CD4-positive, alpha-beta T cell (primary cell): ENCODE data around the gene SLC25A6. TPM values are rescaled to one million over a fixed set of nuclear protein-coding genes. Genes with fewer than 3 reads are reported as not detected.

Source experiments
- ATAC-seq: fragments of 200-7000 bp; cut with Tn5 transposase; one replicate; pipeline ENCODE4 v1.10.0; 2022; ENCODE audit warnings: mild to moderate bottlenecking; ENCODE audit not compliant: poor library complexity
- CTCF ChIA-PET: fragments of 350-600 bp; sonication (Branson Sonifier 250); formaldehyde crosslinking; loops from one replicate; lab custom pipeline; 2021; ENCODE audit warnings: antibody characterized with exemption, inconsistent platforms; lab: Charles Lee
- POLR2A ChIA-PET: fragments of 350-600 bp; sonication (Branson Sonifier 250); formaldehyde crosslinking; loops from one replicate; lab custom pipeline; 2021; ENCODE audit warnings: antibody characterized with exemption, inconsistent platforms; lab: Charles Lee
- DNase-seq, 14 experiments: peaks; one replicate each; pipeline ENCODE4 v3.0.0-alpha.2; 2013 to 2020; ENCODE audit warnings: mixed read lengths in 2 of 14
- H3K27ac ChIP-seq, 2 donors: one replicate each; pipeline versions ENCODE4 v1.5.1 to v1.7.0; 2013; ENCODE audit warnings: low read length in 2 of 2, low read depth in 1 of 2, mild to moderate bottlenecking in 1 of 2
- H3K27me3 ChIP-seq, 2 experiments: 1 replicate in 1 of 2; 2 replicates in 1 of 2; pipeline versions ENCODE4 v1.6.1 to v1.7.0; 2013; ENCODE audit warnings: low read length in 2 of 2, control low read depth in 1 of 2, mild to moderate bottlenecking in 1 of 2, moderate library complexity in 1 of 2; ENCODE audit not compliant: insufficient read depth in 2 of 2, control insufficient read depth in 1 of 2
- H3K36me3 ChIP-seq: one replicate; pipeline ENCODE4 v1.6.1; 2013; ENCODE audit warnings: low read length, control low read depth; ENCODE audit not compliant: insufficient read depth
- H3K4me1 ChIP-seq: one replicate; pipeline ENCODE4 v1.6.1; 2013; ENCODE audit warnings: low read length, control low read depth; ENCODE audit not compliant: insufficient read depth
- H3K4me3 ChIP-seq: one replicate; pipeline ENCODE4 v1.5.1; 2013; ENCODE audit warnings: mild to moderate bottlenecking, low read length, moderate library complexity
- H3K9me3 ChIP-seq, 2 experiments: 1 replicate in 1 of 2; 2 replicates in 1 of 2; pipeline versions ENCODE4 v1.6.1 to v1.7.0; 2013; ENCODE audit warnings: low read length in 2 of 2, mild to moderate bottlenecking in 2 of 2, control low read depth in 1 of 2, moderate library complexity in 1 of 2; ENCODE audit not compliant: control insufficient read depth in 1 of 2, insufficient read depth in 1 of 2
- H3K27ac Mint-ChIP-seq: one replicate; pipeline ENCODE4 v1.8.0; 2020; ENCODE audit warnings: mixed read lengths
- H3K27me3 Mint-ChIP-seq: one replicate; pipeline ENCODE4 v1.8.0; 2021; ENCODE audit warnings: mixed read lengths
- H3K36me3 Mint-ChIP-seq: one replicate; pipeline ENCODE4 v1.8.0; 2021; ENCODE audit warnings: low read depth, mixed read lengths
- H3K4me1 Mint-ChIP-seq: one replicate; pipeline ENCODE4 v1.8.0; 2021; ENCODE audit warnings: low read depth, mixed read lengths
- H3K4me3 Mint-ChIP-seq: one replicate; pipeline ENCODE4 v1.8.0; 2020; ENCODE audit warnings: mild to moderate bottlenecking, mixed read lengths
- H3K9me3 Mint-ChIP-seq: one replicate; pipeline ENCODE4 v1.8.0; 2020; ENCODE audit warnings: mixed read lengths
- CTCF ChIP-seq: fragments of 200-600 bp; IDR thresholded peaks from one replicate; pipeline ENCODE4 v1.8.0; 2022; ENCODE audit warnings: antibody characterized with exemption, mild to moderate bottlenecking
- intact Hi-C, 2 experiments: fragments of 100-400 bp; cut with DNase I in 1 of 2; cut with micrococcal nuclease in 1 of 2; formaldehyde crosslinking; loops; one replicate each; pipeline versions ENCODE4 v1.15.1 to v1.9.0; 2023 to 2025; cut with DNase I, micrococcal nuclease
- total RNA-seq, 174 experiments: library from RNA in 2 of 174; stranded (reverse) in 2 of 174; gene quantifications; one replicate each; pipeline ENCODE4 v1.2.3 and lab custom pipeline; 2021 to 2026

The SLC25A6 gene
- total RNA-seq, 2 experiments from 2014 or later, result 338 to 340 TPM

- Mint-ChIP-seq H3K27ac (no peak overlapping the region), H3K4me1 (peaks cover 12% of the 10 kb centered on the region), H3K4me3 (no peak overlapping the region), H3K27me3 (no peaks in the 10 kb centered on the region), H3K36me3 (peaks cover 9% of the 10 kb centered on the region), H3K9me3 (no peaks in the 10 kb centered on the region)
- DNase-seq (peak in 2 of 14 experiments; percentile 12 to 20), ATAC-seq (no peak)
- Histone ChIP-seq H3K27me3 (no peaks in the 10 kb centered on the region), H3K36me3 (peaks cover 46% of the 10 kb centered on the region), H3K9me3 (no peaks in the 10 kb centered on the region), H3K27ac (no peak overlapping the region), H3K4me1 (peaks cover 2% of the 10 kb centered on the region), H3K4me3 (no peak overlapping the region)
- ChIA-PET CTCF (no interaction called here), POLR2A (no interaction called here)
- intact Hi-C loops, result no loop called here
- TF ChIP-seq CTCF, result no peak
Measured at GRCh38 chrX:1400049-1400448, 8.1 kb upstream of the SLC25A6 start.

DNA sequence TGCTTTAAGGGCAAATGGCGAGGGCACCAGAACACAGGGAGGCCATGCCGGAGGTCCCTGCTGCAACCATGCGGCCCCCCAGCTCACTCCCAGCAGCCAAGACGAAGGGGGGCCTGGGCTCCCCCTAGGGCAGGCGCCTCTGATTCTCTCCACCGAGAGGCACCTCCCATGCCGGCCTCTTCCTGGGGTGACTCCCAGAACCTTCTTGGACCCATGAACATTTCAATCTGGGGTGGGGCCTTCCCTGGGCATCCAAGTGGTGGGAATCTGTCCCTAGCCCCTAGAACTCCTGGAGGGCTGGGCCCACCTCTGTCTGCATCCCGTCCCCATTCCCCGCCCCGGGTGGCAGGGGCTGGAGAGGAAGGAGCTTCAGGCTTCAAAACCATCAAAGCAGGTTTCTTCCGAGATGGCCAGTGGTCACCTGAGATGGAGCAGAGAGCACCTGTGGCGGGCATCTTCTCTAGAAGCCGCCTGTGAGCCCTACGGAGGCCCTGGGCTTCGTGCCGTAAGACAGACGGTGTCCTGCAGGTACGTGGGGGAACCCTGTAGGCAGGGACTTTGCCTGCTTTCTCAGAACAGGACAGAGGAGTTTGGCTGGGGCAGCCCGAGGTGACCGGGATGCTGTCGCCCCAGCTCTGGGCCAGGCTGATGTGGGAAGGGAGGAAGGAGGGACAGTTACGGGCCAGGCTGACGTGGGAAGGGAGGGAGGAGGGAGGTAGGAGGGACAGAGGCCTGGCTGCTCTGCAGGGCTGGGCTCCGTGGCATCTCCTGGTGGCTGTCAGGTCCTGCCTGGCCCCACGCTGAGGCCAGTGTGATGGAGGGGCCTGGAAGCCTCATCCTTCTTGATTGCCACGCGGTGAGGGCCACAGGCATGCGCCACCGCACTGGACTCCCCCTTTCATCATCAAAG is 6.8 kb upstream of the SLC25A6 start:
- CTCF ChIA-PET, result no interaction called here
- Mint-ChIP-seq H3K4me3 (no peak overlapping the region), H3K27me3 (no peaks in the 10 kb centered on the region), H3K27ac (no peak overlapping the region), H3K9me3 (no peaks in the 10 kb centered on the region), H3K4me1 (peaks cover 14% of the 10 kb centered on the region), H3K36me3 (peaks cover 9% of the 10 kb centered on the region)
- Histone ChIP-seq H3K9me3 (no peaks in the 10 kb centered on the region), H3K4me3 (no peak overlapping the region), H3K36me3 (peaks cover 36% of the 10 kb centered on the region), H3K4me1 (peaks cover 8% of the 10 kb centered on the region), H3K27me3 (no peaks in the 10 kb centered on the region), H3K27ac (no peak overlapping the region)
- no peak for ATAC-seq
- TF ChIP-seq CTCF, result no peak
- intact Hi-C loops, result loop anchor here (10.0 kb wide), 2 partner anchors 1014 to 1296 kb away; partner anchors contain the start of genes CD99 (in 1 of the 2) and PPP2R3B (in 1 of the 2)
- DNase-seq, result peak in 2 of 14 experiments; percentile 21 to 31
- POLR2A ChIA-PET, result no interaction called here

DNA sequence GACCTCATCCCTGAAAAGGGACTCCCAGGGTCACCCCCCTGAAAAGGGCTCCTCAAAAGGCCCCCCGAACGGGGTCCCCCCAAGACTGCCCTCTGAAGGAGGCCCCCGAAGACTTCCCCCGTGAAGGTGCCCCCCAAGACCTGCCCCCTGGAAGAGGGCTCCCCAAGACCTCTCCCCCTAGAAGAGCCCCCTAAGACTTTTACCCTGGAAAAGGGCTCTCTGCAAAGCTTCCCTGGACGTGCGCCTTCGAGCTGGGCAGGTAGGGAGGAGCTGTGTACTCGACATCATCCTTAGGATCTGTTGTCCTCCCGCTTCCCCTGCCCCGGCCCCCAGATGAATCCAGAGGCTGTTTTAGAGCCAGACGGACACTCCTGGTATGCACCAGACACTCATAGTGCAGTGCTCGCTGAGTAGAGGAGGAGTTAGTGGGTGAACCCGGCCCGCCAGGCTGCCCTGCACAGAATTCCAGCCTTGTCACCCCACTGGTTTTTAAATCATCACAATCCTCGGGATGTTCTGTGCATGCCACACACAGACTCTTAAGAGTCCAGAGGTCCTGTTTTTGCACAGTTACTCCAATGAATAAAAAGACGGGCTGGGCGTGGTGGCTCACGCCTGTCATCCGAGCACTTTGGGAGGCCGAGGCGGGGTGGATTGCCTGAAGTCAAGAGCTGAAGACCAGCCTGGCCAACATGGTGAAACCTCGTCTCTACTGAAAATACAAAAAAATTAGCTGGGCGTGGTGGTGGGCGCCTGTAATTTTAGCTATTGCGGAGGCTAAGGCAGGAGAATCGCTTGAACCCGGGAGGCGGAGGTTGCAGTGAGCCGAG is 5.7 kb upstream of the SLC25A6 start:
- ChIA-PET CTCF (no interaction called here), POLR2A (no interaction called here)
- Mint-ChIP-seq H3K4me1 (peaks cover 16% of the 10 kb centered on the region), H3K27ac (no peak overlapping the region), H3K27me3 (no peaks in the 10 kb centered on the region), H3K4me3 (no peak overlapping the region), H3K9me3 (no peaks in the 10 kb centered on the region), H3K36me3 (peaks cover 9% of the 10 kb centered on the region)
- intact Hi-C loops, result loop anchor here (10.0 kb wide), 2 partner anchors 1013 to 1297 kb away; partner anchors contain the start of genes CD99 (in 1 of the 2) and PPP2R3B (in 1 of the 2)
- DNase-seq (peak in 2 of 14 experiments; percentile 9 to 31), ATAC-seq (no peak)
- H3K9me3 ChIP-seq, result no peaks in the 10 kb centered on the region
- no peak for TF ChIP-seq CTCF
- H3K27me3 ChIP-seq, result no peaks in the 10 kb centered on the region
- no peak overlapping the region for H3K27ac ChIP-seq
- H3K4me1 ChIP-seq, result peaks cover 14% of the 10 kb centered on the region
- no peak overlapping the region for H3K4me3 ChIP-seq
- H3K36me3 ChIP-seq, result peaks cover 28% of the 10 kb centered on the region
